ENCODE results near the gene KBTBD13. TPM values are rescaled to one million over a fixed set of nuclear protein-coding genes. Genes with fewer than 3 reads are reported as not detected.

The KBTBD13 gene
- total RNA-seq, 1 experiment from 2014 or later: not detected

GRCh38 chr15:65044724-65045481 is 31.6 kb upstream of the KBTBD13 start, which contains the start of gene SLC51B:
TSS of gene SLC51B (plus strand) at chr15:65045387. CDS start at chr15:65050005, 4,618 bp downstream.
- in situ Hi-C loops (cut with HindIII; ENCODE audit: low pct_unique_long_range_greater_than_20kb, low sequenced_read_pairs): no loop called here
- DNase-seq (ENCODE audit: low read depth, low spot score): peak; percentile 32

- no peak for DNase-seq (ENCODE audit: low read depth, low spot score)
- in situ Hi-C loops (cut with HindIII; ENCODE audit: low pct_unique_long_range_greater_than_20kb, low sequenced_read_pairs): no loop called here
These were observed 28.3 kb upstream of the KBTBD13 start for GRCh38 chr15:65048241-65048640.

- peak; percentile 95 for DNase-seq (ENCODE audit: low read depth, low spot score)
- in situ Hi-C loops (cut with HindIII; ENCODE audit: low pct_unique_long_range_greater_than_20kb, low sequenced_read_pairs): no loop called here
These were observed 27.1 kb upstream of the KBTBD13 start for GRCh38 chr15:65049418-65049840.

GRCh38 chr15:65050270-65050669 is 26.3 kb upstream of the KBTBD13 start:
- DNase-seq (ENCODE audit: low read depth, low spot score): no peak
- in situ Hi-C loops (cut with HindIII; ENCODE audit: low pct_unique_long_range_greater_than_20kb, low sequenced_read_pairs): no loop called here

- in situ Hi-C loops (cut with HindIII; ENCODE audit: low pct_unique_long_range_greater_than_20kb, low sequenced_read_pairs): no loop called here
- no peak for DNase-seq (ENCODE audit: low read depth, low spot score)
These were observed 25.3 kb upstream of the KBTBD13 start for GRCh38 chr15:65051266-65051665.

GRCh38 chr15:65052956-65053355 is 23.6 kb upstream of the KBTBD13 start:
- in situ Hi-C loops (cut with HindIII; ENCODE audit: low pct_unique_long_range_greater_than_20kb, low sequenced_read_pairs): no loop called here
- DNase-seq (ENCODE audit: low read depth, low spot score): no peak

- peak; percentile 80 for DNase-seq (ENCODE audit: low read depth, low spot score)
- in situ Hi-C loops (cut with HindIII; ENCODE audit: low pct_unique_long_range_greater_than_20kb, low sequenced_read_pairs): no loop called here
These were observed 22.0 kb upstream of the KBTBD13 start for GRCh38 chr15:65054333-65055200.

GRCh38 chr15:65055201-65055870 is 21.2 kb upstream of the KBTBD13 start:
- no peak for DNase-seq (ENCODE audit: low read depth, low spot score)

GRCh38 chr15:65056106-65056505 is 20.4 kb upstream of the KBTBD13 start:
- DNase-seq (ENCODE audit: low read depth, low spot score): no peak
- in situ Hi-C loops (cut with HindIII; ENCODE audit: low pct_unique_long_range_greater_than_20kb, low sequenced_read_pairs): no loop called here

More at GRCh38 chr15:65055201-65055870, 21.2 kb upstream of the KBTBD13 start:
- in situ Hi-C loops (cut with HindIII; ENCODE audit: low pct_unique_long_range_greater_than_20kb, low sequenced_read_pairs): no loop called here

GRCh38 chr15:65056868-65057548 is 19.5 kb upstream of the KBTBD13 start:
- in situ Hi-C loops (cut with HindIII; ENCODE audit: low pct_unique_long_range_greater_than_20kb, low sequenced_read_pairs): no loop called here
- no peak for DNase-seq (ENCODE audit: low read depth, low spot score)

- DNase-seq (ENCODE audit: low read depth, low spot score): no peak
- in situ Hi-C loops (cut with HindIII; ENCODE audit: low pct_unique_long_range_greater_than_20kb, low sequenced_read_pairs): no loop called here
These were observed 19.0 kb upstream of the KBTBD13 start for GRCh38 chr15:65057549-65057940.

- in situ Hi-C loops (cut with HindIII; ENCODE audit: low pct_unique_long_range_greater_than_20kb, low sequenced_read_pairs): no loop called here
- DNase-seq (ENCODE audit: low read depth, low spot score): no peak
These were observed 17.9 kb upstream of the KBTBD13 start for GRCh38 chr15:65058394-65059368.

- no peak for DNase-seq (ENCODE audit: low read depth, low spot score)
- in situ Hi-C loops (cut with HindIII; ENCODE audit: low pct_unique_long_range_greater_than_20kb, low sequenced_read_pairs): no loop called here
These were observed 17.2 kb upstream of the KBTBD13 start for GRCh38 chr15:65059369-65059750.

GRCh38 chr15:65059931-65060596 is 16.5 kb upstream of the KBTBD13 start:
- in situ Hi-C loops (cut with HindIII; ENCODE audit: low pct_unique_long_range_greater_than_20kb, low sequenced_read_pairs): no loop called here

GRCh38 chr15:65060641-65061397 is 15.7 kb upstream of the KBTBD13 start:
- in situ Hi-C loops (cut with HindIII; ENCODE audit: low pct_unique_long_range_greater_than_20kb, low sequenced_read_pairs): no loop called here
- no peak for DNase-seq (ENCODE audit: low read depth, low spot score)

More at GRCh38 chr15:65059931-65060596, 16.5 kb upstream of the KBTBD13 start:
- no peak for DNase-seq (ENCODE audit: low read depth, low spot score)
